GM12865 (cell line): Measurements from ENCODE around the gene GCSH.
"Not testable (repeated sequence)": the region's sequence is repeated elsewhere in the genome, so short reads cannot be mapped to it uniquely, and the experiment has no call there.

Experiments used
- DNase-seq: peaks from one replicate; pipeline ENCODE4 v3.0.0; 2010; ENCODE audit warnings: low read depth
- H3K4me3 ChIP-seq: 2 replicates; pipeline ENCODE4 v1.5.1; 2011; ENCODE audit warnings: mild to moderate bottlenecking, low read depth, low read length, control low read depth
- CTCF ChIP-seq: IDR thresholded peaks from 2 replicates; pipeline ENCODE4 v1.5.1; 2011; ENCODE audit warnings: low read length, control low read depth, low read depth, inconsistent platforms; ENCODE audit not compliant: insufficient read depth; ENCODE audit errors: missing control alignments

GCSH gene

DNA sequence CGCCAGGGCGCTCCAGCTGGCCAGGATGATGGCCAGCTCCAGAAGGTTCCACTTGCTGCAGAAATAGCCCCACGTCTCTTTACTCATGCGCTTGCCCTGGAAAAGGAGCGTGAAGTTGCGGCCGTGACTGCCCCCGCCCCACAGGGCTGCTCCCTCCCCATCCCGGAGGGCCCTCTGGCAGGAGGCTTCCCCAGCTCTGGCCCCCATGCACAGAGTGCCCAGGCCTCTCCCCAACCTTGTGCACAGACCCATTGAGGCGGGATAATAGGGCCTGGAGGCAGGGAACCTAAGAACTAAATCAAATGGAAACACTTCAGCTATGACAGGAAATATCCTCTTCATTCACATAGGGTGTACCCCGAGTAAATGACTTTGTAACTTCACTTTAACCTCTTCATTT, 21.2 kb upstream of the GCSH start:
- no peak for DNase-seq
- TF ChIP-seq CTCF = no peak
- H3K4me3 ChIP-seq = no peak overlapping the region

- no peak overlapping the region for H3K4me3 ChIP-seq
- TF ChIP-seq CTCF = no peak
- no peak for DNase-seq
These were observed 20.1 kb upstream of the GCSH start for GRCh38 chr16:81116285-81116684.

DNA sequence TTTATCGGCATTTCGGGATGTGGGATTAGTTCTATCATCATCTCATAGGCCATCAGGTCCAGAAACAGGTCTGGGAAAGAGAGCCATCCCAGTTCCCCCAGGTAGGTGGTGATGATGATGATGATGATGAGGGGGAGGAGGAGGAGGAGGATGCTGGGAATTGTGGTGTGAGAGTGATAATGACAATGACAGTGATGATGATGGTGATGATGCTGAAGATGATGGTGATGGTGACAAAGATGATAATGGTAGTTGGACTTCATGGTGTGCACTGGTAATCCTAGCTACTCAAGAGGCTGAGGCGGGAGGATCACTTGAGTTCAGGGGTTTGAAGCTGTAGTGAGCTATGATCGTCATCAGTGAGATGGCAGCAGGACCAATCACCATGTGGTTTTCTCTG, 16.3 kb upstream of the GCSH start:
- H3K4me3 ChIP-seq = no peak overlapping the region
- no peak for TF ChIP-seq CTCF
- no peak for DNase-seq

- H3K4me3 ChIP-seq, DNase-seq: not testable (repeated sequence)
These were observed 13.1 kb upstream of the GCSH start for GRCh38 chr16:81109274-81109673.

DNA sequence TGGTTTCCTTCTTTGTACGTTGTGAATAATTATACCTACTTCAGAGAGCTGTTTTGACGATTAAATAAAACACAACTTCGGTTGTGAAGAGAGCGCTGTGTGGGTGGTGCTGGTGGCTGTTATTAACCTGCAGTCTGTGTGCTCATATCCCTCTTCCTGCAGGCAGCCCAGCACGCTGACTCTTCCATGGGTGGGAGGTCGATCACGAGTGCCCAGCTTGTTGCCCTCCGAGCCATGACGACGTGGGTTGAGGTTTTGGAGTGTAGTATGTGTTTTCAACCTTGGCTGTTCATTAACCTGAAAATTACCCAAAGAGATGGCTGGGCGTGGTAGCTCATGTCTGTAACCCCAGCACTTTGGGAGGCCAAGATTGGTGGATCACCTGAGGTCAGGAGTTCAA, 11.3 kb upstream of the GCSH start:
- no peak for DNase-seq
- TF ChIP-seq CTCF = no peak
- H3K4me3 ChIP-seq = no peak overlapping the region

DNA sequence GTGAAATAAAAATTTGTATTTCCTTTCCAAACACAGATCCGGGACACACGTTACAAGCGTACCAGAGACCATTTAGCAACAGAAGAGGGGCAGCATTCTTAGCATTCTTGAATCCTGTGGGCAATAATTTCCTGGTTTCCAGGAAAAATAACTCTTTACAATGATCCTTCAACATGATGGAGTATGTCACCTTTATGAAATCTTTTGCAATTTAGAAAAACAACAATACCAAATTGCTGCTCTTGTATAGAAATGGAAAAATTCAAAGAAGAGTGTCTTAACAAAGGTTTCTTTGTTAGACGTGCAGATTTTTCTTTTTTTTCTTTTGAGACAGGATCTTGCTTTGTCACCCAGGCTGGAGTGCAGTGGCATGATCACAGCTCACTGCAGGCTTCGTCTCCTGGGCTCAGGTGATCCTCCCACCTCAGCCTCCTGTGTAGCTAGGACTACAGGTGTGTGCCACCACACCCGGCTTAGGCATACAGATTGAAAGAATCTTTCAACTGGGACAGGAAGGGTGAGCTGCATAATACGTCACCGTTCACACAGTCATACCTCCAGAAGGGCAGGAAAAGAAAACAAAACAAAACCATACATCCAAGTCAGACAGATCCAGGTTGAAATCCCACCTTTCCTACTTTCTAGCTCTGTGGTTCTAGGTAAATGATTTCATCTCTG, 10.8 kb upstream of the GCSH start:
- TF ChIP-seq CTCF = no peak
- H3K4me3 ChIP-seq = no peak overlapping the region
- DNase-seq = no peak

GRCh38 chr16:81105946-81106345, 9.8 kb upstream of the GCSH start:
- no peak overlapping the region for H3K4me3 ChIP-seq
- no peak for TF ChIP-seq CTCF
- no peak for DNase-seq
